ENCODE measurements around the gene BEGAIN. TPM values are rescaled to one million over a fixed set of nuclear protein-coding genes. Genes with fewer than 3 reads are reported as not detected.

Gene BEGAIN
- total RNA-seq, 4 donors from 2014 or later: 2.6 to 16.5 (median 4.4) TPM; not detected in 1

DNA sequence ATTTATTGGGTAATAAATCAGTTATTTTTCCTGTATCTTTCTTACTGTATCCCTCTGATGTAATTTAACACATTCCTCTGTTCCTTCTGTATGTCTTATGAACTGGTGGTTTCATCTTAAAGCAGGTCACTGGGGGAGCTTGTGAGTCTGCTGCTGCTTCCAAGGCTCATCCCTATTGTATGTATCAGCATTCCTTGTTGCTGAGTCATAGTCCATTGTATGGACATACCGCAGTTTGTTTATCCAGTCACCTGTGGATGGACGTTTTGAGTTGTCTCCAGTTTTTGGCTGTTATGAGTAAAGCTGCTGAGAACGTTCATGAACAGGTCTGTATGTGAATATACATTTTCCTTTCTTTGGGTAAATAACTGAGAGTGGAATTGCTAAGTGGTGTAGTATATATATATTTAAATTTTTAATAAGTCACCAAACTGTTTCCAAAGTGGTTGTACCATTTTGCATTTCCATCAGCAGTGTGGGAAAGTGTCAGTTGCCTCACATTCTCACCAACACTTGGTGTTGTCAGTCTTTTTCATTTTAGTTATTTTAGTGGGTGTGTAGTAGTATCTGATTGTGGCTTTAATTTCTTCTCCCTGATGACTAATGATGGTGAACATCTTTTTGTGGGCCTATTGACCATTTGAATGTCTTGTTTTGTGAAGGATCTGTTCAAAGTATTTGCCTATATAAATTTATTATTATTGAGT lies 82.7 kb downstream of the BEGAIN start:
- Histone ChIP-seq H3K4me1 (no peaks in the 10 kb centered on the region), H3K36me3 (no peaks in the 10 kb centered on the region), H3K9me3 (no peaks in the 10 kb centered on the region), H3K4me3 (no peak overlapping the region), H3K27ac (no peak overlapping the region), H3K27me3 (no peaks in the 10 kb centered on the region)
- intact Hi-C loops (cut with DNase I; ENCODE audit: low total_unique reads): no loop called here
- DNase-seq: no peak
- no peak for TF ChIP-seq POLR2A (IDR thresholded peaks at IDR 0.05)
- TF ChIP-seq, protein P1, sequence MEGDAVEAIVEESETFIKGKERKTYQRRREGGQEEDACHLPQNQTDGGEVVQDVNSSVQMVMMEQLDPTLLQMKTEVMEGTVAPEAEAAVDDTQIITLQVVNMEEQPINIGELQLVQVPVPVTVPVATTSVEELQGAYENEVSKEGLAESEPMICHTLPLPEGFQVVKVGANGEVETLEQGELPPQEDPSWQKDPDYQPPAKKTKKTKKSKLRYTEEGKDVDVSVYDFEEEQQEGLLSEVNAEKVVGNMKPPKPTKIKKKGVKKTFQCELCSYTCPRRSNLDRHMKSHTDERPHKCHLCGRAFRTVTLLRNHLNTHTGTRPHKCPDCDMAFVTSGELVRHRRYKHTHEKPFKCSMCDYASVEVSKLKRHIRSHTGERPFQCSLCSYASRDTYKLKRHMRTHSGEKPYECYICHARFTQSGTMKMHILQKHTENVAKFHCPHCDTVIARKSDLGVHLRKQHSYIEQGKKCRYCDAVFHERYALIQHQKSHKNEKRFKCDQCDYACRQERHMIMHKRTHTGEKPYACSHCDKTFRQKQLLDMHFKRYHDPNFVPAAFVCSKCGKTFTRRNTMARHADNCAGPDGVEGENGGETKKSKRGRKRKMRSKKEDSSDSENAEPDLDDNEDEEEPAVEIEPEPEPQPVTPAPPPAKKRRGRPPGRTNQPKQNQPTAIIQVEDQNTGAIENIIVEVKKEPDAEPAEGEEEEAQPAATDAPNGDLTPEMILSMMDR (IDR thresholded peaks at IDR 0.05): no peak

DNA sequence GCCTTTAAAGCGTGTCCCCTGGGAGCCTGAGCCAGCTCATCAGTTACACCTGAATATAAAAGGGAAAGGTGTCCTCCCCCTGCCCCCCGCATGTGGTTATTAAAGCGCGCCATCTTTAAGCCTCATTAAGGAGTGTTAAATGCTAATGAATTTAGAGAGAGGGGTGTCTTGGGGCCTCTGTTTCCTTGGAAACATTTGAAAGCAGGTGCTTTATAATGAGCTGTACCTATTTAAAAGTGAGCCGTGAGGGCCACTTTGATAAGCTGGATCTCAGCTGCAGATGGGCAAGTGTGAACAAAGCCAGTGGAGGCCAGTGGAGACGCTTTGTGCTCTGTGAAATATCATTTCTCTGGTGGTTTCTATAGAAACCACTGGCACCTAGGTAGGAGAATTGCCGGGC lies 84.0 kb downstream of the BEGAIN start:
- no peak overlapping the region for H3K4me3 ChIP-seq
- H3K27ac ChIP-seq: no peak overlapping the region
- H3K27me3 ChIP-seq: no peaks in the 10 kb centered on the region
- no peaks in the 10 kb centered on the region for H3K9me3 ChIP-seq
- H3K36me3 ChIP-seq: no peaks in the 10 kb centered on the region
- TF ChIP-seq POLR2A (IDR thresholded peaks at IDR 0.05): no peak
- TF ChIP-seq, protein P1 (IDR thresholded peaks at IDR 0.05): no peak
- no peak for DNase-seq
- intact Hi-C loops (cut with DNase I; ENCODE audit: low total_unique reads): no loop called here
- no peaks in the 10 kb centered on the region for H3K4me1 ChIP-seq

GRCh38 chr14:100502622-100503220 lies 84.5 kb downstream of the BEGAIN start:
- TF ChIP-seq POLR2A (IDR thresholded peaks at IDR 0.05): no peak
- TF ChIP-seq, protein P1 (IDR thresholded peaks at IDR 0.05): no peak
- H3K4me3 ChIP-seq: no peak overlapping the region
- H3K9me3 ChIP-seq: no peaks in the 10 kb centered on the region
- no peaks in the 10 kb centered on the region for H3K4me1 ChIP-seq
- no peaks in the 10 kb centered on the region for H3K36me3 ChIP-seq
- H3K27ac ChIP-seq: no peak overlapping the region
- intact Hi-C loops (cut with DNase I; ENCODE audit: low total_unique reads): no loop called here
- no peaks in the 10 kb centered on the region for H3K27me3 ChIP-seq
- DNase-seq: no peak

DNA sequence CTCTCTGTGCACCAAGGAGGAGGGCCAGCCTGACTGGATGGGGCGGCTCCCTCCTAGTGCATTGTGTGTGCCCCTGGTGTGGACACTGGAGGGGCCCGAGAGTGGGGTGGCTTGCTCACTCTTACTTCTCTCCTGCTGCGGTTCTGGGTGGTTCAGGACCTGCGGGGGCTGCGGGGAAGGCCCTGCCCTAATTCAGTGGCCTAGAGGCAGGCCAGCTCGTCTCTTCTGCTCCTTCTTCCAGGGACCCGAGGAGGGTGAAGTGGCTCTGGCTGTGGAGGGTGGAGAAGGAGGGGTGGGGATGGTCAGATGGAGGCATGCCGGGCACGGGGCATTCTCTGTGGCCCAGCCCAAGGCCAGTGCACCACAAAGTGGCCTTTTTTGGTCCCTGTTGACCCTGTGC lies 87.1 kb downstream of the BEGAIN start:
- H3K36me3 ChIP-seq: no peaks in the 10 kb centered on the region
- TF ChIP-seq, protein P1 (IDR thresholded peaks at IDR 0.05): no peak
- intact Hi-C loops (cut with DNase I; ENCODE audit: low total_unique reads): no loop called here
- no peaks in the 10 kb centered on the region for H3K4me1 ChIP-seq
- no peaks in the 10 kb centered on the region for H3K9me3 ChIP-seq
- no peak overlapping the region for H3K27ac ChIP-seq
- H3K4me3 ChIP-seq: no peak overlapping the region
- no peak for DNase-seq
- H3K27me3 ChIP-seq: no peaks in the 10 kb centered on the region

- Histone ChIP-seq H3K4me3 (no peak overlapping the region), H3K9me3 (no peaks in the 10 kb centered on the region), H3K27ac (no peak overlapping the region), H3K27me3 (no peaks in the 10 kb centered on the region), H3K36me3 (no peaks in the 10 kb centered on the region), H3K4me1 (no peaks in the 10 kb centered on the region)
- TF ChIP-seq POLR2A (IDR thresholded peaks at IDR 0.05): no peak
- TF ChIP-seq, protein P1 (IDR thresholded peaks at IDR 0.05): no peak
- intact Hi-C loops (cut with DNase I; ENCODE audit: low total_unique reads): no loop called here
- no peak for DNase-seq
These were observed 89.1 kb downstream of the BEGAIN start for GRCh38 chr14:100498068-100498467.
